ENCODE results near the gene SNX6.

DNA sequence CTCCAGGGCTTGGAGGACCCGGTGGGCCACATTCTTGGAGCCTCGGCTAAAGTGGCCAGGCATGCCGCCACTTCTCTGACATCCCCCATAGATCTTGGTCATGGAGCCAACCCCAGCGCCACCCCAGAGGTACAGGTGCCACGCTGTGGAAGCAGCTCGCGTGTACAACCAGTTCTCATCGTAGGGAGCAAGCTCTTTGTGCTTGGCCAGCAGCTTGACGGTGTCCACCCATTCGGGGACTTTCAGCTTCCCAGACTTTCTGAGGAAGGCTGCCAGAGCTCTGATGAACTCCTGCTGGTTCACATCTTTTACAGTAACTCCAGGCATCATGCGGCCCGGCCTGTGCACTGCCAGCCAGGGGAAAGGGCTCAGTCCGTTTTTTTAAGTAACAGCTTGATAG lies 61.1 kb downstream of the SNX6 start:
- no peak for TF ChIP-seq EZH2phosphoT487 (IDR thresholded peaks at IDR 0.05; ENCODE audit: borderline replicate concordance)
- no peak for TF ChIP-seq CTCF (conservative IDR thresholded peaks at IDR 0.05; ENCODE audit: low read length)
